H1 (cell line): ENCODE data around the gene CEACAM6.

Source experiments
- CTCF ChIP-seq, 3 experiments: IDR thresholded peaks; 1 replicate in 2 of 3; 2 replicates in 1 of 3; pipeline versions ENCODE4 v1.5.1 to v1.6.1; 2011; ENCODE audit warnings: low read length in 3 of 3, mild to moderate bottlenecking in 3 of 3, inconsistent platforms in 2 of 3, low read depth in 1 of 3, moderate library complexity in 1 of 3; ENCODE audit not compliant: insufficient read depth in 1 of 3; ENCODE audit errors: control extremely low read depth in 1 of 3
- EP300 ChIP-seq, 2 experiments: IDR thresholded peaks; 1 replicate in 1 of 2; 2 replicates in 1 of 2; pipeline ENCODE4 v1.6.1; 2011 to 2012; ENCODE audit warnings: low read depth in 2 of 2, low read length in 2 of 2, mild to moderate bottlenecking in 2 of 2, borderline replicate concordance in 1 of 2, inconsistent platforms in 1 of 2, moderate library complexity in 1 of 2
- EZH2 ChIP-seq: fragments of 200-600 bp; sonication (generic); IDR thresholded peaks from 2 replicates; pipeline ENCODE4 v1.7.1; 2012; ENCODE audit warnings: low read depth, mild to moderate bottlenecking, moderate library complexity, low read length, inconsistent platforms; ENCODE audit not compliant: severe bottlenecking
- JUND ChIP-seq: IDR thresholded peaks from 2 replicates; pipeline ENCODE4 v1.6.1; 2011; ENCODE audit warnings: mild to moderate bottlenecking, improper control_type of control experiment, low read length
- KDM1A ChIP-seq: fragments of 200-600, 300-600 bp; sonication (generic); IDR thresholded peaks from 2 replicates; pipeline ENCODE4 v1.7.1; 2016; ENCODE audit warnings: mild to moderate bottlenecking, low read length, borderline replicate concordance
- MAFK ChIP-seq: IDR thresholded peaks from 2 replicates; pipeline ENCODE4 v1.6.1; 2012; ENCODE audit warnings: low read depth, mild to moderate bottlenecking, improper control_type of control experiment, low read length
- POLR2AphosphoS5 ChIP-seq: IDR thresholded peaks from 2 replicates; pipeline ENCODE4 v1.6.1; 2011; ENCODE audit warnings: low read depth, low read length
- SIN3A ChIP-seq, 2 experiments: IDR thresholded peaks in 1 of 2; conservative IDR thresholded peaks in 1 of 2; 2 replicates each; pipeline ENCODE4 v1.6.1; 2011 to 2012; ENCODE audit warnings: low read length in 2 of 2, improper control_type of control experiment in 1 of 2, low read depth in 1 of 2, mild to moderate bottlenecking in 1 of 2
- SP1 ChIP-seq: IDR thresholded peaks from 2 replicates; pipeline ENCODE4 v1.6.1; 2011; ENCODE audit warnings: low read depth, low read length
- TAF1 ChIP-seq: IDR thresholded peaks from 2 replicates; pipeline ENCODE4 v1.6.1; 2011; ENCODE audit warnings: mild to moderate bottlenecking, low read depth, low read length

GRCh38 chr19:41793414-41793727 lies 38.0 kb downstream of the CEACAM6 start:
- TF ChIP-seq CTCF (IDR thresholded peaks at IDR 0.05; ENCODE audit: control extremely low read depth in 1 of 3, insufficient read depth in 1 of 3, low read depth in 1 of 3, low read length in 3 of 3) (no peak), POLR2AphosphoS5 (no peak), TAF1 (no peak), KDM1A (no peak), SP1 (no peak), MAFK (no peak), EZH2 (no peak), EP300 (IDR thresholded peaks at IDR 0.05; ENCODE audit: borderline replicate concordance in 1 of 2, low read depth in 2 of 2, low read length in 2 of 2) (no peak), JUND (no peak), SIN3A (conservative IDR thresholded peaks at IDR 0.05 in 1 of 2, IDR thresholded peaks at IDR 0.05 in 1 of 2; ENCODE audit: low read depth in 1 of 2, low read length in 2 of 2) (no peak)
